GM23338 (cell line): ENCODE data around the gene PTPN9.
"Not testable (repeated sequence)": the region's sequence is repeated elsewhere in the genome, so short reads cannot be mapped to it uniquely, and the experiment has no call there.

Experiments
- CREB1 ChIP-seq: fragments of 250-450 bp; sonication (Bioruptor Pico); IDR thresholded peaks from 2 replicates; pipeline ENCODE4 v1.5.0; 2020; ENCODE audit warnings: low read depth, mild to moderate bottlenecking, moderate library complexity
- EZH2 ChIP-seq: fragments of 200-600 bp; sonication (generic); IDR thresholded peaks from one replicate; pipeline ENCODE4 v1.8.0; 2017; ENCODE audit warnings: antibody characterized with exemption, mild to moderate bottlenecking, low read depth; ENCODE audit not compliant: unreplicated experiment
- EZH2phosphoT487 ChIP-seq: fragments of 200-600 bp; sonication (generic); IDR thresholded peaks from one replicate; pipeline ENCODE4 v1.8.1; 2018; ENCODE audit warnings: antibody characterized with exemption; ENCODE audit not compliant: unreplicated experiment
- JUNB ChIP-seq: IDR thresholded peaks from one replicate; pipeline ENCODE4 v1.6.1; 2016; ENCODE audit warnings: antibody characterized with exemption; ENCODE audit not compliant: unreplicated experiment
- NANOG ChIP-seq: IDR thresholded peaks from 2 replicates; pipeline ENCODE4 v1.6.1; 2016; ENCODE audit warnings: antibody characterized with exemption, borderline replicate concordance
- POLR2AphosphoS5 ChIP-seq: IDR thresholded peaks from 2 replicates; pipeline ENCODE4 v1.6.1; 2016; ENCODE audit warnings: antibody characterized with exemption, low read depth
- STAT1 ChIP-seq: IDR thresholded peaks from one replicate; pipeline ENCODE4 v1.6.1; 2016; ENCODE audit warnings: antibody characterized with exemption; ENCODE audit not compliant: unreplicated experiment
- ZNF331 ChIP-seq: fragments of 250-450 bp; sonication (Bioruptor Pico); IDR thresholded peaks from 2 replicates; pipeline ENCODE4 v1.5.0; 2020; ENCODE audit warnings: low read depth, mild to moderate bottlenecking, moderate library complexity
- TF ChIP-seq, protein P1 (sequence below), 2 experiments: fragments of 200-600 bp in 1 of 2; sonication (generic) in 1 of 2; conservative IDR thresholded peaks; 2 replicates each; pipeline versions ENCODE4 v1.5.1 to v1.6.1; 2016 to 2017; ENCODE audit warnings: antibody characterized with exemption in 2 of 2, low read depth in 2 of 2, mild to moderate bottlenecking in 2 of 2, moderate library complexity in 1 of 2
- TF ChIP-seq, protein P2 (sequence below): IDR thresholded peaks from one replicate; pipeline ENCODE4 v1.6.1; 2018; ENCODE audit warnings: antibody characterized with exemption; ENCODE audit not compliant: unreplicated experiment
- TF ChIP-seq, protein P3 (sequence below): IDR thresholded peaks from 2 replicates; pipeline ENCODE4 v1.6.1; 2016; ENCODE audit warnings: antibody characterized with exemption
- TF ChIP-seq, protein P4 (sequence below): fragments of 250-450 bp; sonication (Bioruptor Pico); IDR thresholded peaks from 2 replicates; pipeline ENCODE4 v1.5.0; 2020; ENCODE audit warnings: mild to moderate bottlenecking, moderate library complexity

GRCh38 chr15:75480463-75480862 is 98.7 kb downstream of the PTPN9 start:
- TF ChIP-seq, protein P1, sequence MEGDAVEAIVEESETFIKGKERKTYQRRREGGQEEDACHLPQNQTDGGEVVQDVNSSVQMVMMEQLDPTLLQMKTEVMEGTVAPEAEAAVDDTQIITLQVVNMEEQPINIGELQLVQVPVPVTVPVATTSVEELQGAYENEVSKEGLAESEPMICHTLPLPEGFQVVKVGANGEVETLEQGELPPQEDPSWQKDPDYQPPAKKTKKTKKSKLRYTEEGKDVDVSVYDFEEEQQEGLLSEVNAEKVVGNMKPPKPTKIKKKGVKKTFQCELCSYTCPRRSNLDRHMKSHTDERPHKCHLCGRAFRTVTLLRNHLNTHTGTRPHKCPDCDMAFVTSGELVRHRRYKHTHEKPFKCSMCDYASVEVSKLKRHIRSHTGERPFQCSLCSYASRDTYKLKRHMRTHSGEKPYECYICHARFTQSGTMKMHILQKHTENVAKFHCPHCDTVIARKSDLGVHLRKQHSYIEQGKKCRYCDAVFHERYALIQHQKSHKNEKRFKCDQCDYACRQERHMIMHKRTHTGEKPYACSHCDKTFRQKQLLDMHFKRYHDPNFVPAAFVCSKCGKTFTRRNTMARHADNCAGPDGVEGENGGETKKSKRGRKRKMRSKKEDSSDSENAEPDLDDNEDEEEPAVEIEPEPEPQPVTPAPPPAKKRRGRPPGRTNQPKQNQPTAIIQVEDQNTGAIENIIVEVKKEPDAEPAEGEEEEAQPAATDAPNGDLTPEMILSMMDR (conservative IDR thresholded peaks at IDR 0.05; ENCODE audit: low read depth in 2 of 2), result not testable (repeated sequence)
- TF ChIP-seq, protein P2, sequence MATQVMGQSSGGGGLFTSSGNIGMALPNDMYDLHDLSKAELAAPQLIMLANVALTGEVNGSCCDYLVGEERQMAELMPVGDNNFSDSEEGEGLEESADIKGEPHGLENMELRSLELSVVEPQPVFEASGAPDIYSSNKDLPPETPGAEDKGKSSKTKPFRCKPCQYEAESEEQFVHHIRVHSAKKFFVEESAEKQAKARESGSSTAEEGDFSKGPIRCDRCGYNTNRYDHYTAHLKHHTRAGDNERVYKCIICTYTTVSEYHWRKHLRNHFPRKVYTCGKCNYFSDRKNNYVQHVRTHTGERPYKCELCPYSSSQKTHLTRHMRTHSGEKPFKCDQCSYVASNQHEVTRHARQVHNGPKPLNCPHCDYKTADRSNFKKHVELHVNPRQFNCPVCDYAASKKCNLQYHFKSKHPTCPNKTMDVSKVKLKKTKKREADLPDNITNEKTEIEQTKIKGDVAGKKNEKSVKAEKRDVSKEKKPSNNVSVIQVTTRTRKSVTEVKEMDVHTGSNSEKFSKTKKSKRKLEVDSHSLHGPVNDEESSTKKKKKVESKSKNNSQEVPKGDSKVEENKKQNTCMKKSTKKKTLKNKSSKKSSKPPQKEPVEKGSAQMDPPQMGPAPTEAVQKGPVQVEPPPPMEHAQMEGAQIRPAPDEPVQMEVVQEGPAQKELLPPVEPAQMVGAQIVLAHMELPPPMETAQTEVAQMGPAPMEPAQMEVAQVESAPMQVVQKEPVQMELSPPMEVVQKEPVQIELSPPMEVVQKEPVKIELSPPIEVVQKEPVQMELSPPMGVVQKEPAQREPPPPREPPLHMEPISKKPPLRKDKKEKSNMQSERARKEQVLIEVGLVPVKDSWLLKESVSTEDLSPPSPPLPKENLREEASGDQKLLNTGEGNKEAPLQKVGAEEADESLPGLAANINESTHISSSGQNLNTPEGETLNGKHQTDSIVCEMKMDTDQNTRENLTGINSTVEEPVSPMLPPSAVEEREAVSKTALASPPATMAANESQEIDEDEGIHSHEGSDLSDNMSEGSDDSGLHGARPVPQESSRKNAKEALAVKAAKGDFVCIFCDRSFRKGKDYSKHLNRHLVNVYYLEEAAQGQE, result not testable (repeated sequence)
- TF ChIP-seq EZH2; EZH2phosphoT487; POLR2AphosphoS5; ZNF331 (CRISPR knock-in tag); JUNB; CREB1 (CRISPR knock-in tag); STAT1; NANOG: not testable (repeated sequence)
- TF ChIP-seq, protein P3, sequence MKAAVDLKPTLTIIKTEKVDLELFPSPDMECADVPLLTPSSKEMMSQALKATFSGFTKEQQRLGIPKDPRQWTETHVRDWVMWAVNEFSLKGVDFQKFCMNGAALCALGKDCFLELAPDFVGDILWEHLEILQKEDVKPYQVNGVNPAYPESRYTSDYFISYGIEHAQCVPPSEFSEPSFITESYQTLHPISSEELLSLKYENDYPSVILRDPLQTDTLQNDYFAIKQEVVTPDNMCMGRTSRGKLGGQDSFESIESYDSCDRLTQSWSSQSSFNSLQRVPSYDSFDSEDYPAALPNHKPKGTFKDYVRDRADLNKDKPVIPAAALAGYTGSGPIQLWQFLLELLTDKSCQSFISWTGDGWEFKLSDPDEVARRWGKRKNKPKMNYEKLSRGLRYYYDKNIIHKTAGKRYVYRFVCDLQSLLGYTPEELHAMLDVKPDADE, result not testable (repeated sequence)
- TF ChIP-seq, protein P4, sequence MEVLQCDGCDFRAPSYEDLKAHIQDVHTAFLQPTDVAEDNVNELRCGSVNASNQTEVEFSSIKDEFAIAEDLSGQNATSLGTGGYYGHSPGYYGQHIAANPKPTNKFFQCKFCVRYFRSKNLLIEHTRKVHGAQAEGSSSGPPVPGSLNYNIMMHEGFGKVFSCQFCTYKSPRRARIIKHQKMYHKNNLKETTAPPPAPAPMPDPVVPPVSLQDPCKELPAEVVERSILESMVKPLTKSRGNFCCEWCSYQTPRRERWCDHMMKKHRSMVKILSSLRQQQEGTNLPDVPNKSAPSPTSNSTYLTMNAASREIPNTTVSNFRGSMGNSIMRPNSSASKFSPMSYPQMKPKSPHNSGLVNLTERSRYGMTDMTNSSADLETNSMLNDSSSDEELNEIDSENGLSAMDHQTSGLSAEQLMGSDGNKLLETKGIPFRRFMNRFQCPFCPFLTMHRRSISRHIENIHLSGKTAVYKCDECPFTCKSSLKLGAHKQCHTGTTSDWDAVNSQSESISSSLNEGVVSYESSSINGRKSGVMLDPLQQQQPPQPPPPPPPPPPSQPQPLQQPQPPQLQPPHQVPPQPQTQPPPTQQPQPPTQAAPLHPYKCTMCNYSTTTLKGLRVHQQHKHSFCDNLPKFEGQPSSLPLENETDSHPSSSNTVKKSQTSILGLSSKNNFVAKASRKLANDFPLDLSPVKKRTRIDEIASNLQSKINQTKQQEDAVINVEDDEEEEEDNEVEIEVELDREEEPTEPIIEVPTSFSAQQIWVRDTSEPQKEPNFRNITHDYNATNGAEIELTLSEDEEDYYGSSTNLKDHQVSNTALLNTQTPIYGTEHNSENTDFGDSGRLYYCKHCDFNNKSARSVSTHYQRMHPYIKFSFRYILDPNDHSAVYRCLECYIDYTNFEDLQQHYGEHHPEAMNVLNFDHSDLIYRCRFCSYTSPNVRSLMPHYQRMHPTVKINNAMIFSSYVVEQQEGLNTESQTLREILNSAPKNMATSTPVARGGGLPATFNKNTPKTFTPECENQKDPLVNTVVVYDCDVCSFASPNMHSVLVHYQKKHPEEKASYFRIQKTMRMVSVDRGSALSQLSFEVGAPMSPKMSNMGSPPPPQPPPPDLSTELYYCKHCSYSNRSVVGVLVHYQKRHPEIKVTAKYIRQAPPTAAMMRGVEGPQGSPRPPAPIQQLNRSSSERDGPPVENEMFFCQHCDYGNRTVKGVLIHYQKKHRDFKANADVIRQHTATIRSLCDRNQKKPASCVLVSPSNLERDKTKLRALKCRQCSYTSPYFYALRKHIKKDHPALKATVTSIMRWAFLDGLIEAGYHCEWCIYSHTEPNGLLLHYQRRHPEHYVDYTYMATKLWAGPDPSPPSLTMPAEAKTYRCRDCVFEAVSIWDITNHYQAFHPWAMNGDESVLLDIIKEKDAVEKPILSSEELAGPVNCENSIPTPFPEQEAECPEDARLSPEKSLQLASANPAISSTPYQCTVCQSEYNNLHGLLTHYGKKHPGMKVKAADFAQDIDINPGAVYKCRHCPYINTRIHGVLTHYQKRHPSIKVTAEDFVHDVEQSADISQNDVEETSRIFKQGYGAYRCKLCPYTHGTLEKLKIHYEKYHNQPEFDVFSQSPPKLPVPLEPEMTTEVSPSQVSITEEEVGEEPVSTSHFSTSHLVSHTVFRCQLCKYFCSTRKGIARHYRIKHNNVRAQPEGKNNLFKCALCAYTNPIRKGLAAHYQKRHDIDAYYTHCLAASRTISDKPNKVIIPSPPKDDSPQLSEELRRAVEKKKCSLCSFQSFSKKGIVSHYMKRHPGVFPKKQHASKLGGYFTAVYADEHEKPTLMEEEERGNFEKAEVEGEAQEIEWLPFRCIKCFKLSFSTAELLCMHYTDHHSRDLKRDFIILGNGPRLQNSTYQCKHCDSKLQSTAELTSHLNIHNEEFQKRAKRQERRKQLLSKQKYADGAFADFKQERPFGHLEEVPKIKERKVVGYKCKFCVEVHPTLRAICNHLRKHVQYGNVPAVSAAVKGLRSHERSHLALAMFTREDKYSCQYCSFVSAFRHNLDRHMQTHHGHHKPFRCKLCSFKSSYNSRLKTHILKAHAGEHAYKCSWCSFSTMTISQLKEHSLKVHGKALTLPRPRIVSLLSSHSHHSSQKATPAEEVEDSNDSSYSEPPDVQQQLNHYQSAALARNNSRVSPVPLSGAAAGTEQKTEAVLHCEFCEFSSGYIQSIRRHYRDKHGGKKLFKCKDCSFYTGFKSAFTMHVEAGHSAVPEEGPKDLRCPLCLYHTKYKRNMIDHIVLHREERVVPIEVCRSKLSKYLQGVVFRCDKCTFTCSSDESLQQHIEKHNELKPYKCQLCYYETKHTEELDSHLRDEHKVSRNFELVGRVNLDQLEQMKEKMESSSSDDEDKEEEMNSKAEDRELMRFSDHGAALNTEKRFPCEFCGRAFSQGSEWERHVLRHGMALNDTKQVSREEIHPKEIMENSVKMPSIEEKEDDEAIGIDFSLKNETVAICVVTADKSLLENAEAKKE (CRISPR knock-in tag), result not testable (repeated sequence)
